NCI-H82 (cell line): ENCODE data around the gene ABHD2.

Source experiments
- DNase-seq: peaks from one replicate; lab custom pipeline; 2025; lab: John Stamatoyannopoulos, UW

ABHD2 gene

DNA sequence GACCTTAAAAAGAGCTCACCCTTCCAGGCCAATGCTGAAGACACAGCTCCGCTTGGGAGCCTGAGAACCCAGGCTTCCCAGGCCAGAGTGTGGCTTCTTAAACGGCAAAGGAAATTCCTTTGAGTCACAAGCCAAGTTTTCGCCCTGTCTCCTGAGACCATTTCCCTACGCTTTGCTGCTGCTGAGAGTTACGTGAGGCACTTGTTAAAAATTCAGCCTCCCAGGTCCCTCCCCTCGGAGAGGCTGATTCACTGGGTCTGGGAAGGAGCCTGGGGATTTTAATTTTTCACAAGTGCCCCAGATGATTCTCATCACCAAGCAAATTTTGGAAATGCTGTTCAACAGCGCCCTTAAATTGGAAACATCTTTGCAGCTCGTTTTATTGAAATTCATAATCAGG is 107.6 kb downstream of the ABHD2 start:
- DNase-seq: no peak

- no peak for DNase-seq
Measured at GRCh38 chr15:89196241-89196640, 108.0 kb downstream of the ABHD2 start.

DNA sequence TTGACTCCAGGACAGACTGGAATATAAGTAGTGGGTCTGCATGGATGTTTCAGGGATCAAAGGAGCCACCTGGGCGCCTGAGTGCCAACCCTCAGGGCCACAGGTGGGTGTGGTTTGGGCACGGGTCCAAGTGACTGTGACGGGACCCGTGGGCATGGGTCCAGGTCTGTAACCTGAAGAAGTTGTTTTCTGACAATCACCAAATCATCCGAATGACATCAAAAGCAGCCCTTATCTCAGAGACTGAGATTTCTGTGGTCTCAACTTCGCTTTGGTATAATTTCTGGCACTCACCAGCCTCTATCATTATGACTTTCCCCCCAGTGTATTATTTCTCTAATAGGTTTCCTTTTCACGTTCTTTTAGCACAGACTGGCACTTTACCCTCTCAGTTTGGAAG is 108.7 kb downstream of the ABHD2 start:
- DNase-seq: no peak

DNA sequence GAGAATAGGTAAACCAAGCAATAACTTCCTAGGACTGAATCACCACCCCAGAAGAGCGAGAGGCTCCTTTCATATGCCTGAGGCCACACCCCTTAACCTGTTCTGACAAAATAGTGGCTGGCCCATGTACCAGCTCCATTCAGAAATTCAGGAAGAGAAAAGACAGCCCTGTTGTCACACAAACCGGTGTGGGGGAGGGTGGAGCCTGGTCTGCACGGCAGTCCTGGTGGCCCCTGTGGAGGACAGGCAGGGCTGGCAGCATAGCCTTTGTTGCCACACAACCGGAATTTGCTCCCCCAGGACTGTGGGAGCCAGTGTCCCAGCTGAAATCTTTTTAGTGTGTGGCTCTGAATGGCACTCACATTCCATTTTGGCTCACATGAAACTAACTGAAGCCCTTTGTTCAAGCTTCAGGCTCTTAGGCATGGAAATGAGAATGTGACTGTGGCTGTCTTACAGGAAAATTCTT is 109.3 kb downstream of the ABHD2 start:
- no peak for DNase-seq

DNA sequence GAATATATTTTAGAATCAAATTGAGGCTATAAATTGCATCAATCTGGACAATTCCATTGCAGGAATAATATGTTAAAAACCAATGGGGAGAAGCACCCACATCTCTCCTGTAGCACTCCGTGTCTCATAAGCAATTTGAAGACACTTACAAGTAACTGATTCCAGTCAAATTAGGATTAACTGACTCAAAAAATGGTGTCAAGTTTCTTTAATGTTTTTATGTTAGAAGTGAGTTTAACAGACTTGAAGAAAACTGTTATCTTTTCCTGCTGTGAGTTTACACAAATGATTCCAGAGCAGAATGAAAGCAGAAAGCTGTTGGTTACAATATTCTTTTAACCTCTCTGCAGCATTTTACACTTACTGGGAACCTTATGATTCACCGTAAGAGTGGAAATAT is 109.9 kb downstream of the ABHD2 start:
- DNase-seq: no peak

DNA sequence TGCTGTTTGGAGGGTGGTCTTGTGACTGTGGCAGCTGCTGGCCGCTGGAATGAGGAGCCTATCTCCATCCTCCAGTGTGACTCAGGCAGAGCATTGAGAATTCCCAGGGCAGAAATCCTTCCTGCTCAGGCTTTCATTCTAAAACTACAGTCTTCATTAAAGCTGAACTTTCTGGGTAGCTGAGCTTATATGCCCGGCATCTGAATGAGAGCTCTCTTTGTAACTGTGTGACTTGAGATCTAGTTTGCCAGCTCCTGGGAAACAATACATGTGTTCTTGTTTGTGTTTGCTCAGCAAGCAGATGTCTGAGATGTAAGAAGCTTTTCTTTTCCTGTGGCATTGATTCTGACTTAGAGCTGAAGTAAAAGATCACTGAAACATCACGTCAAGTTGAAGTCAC is 110.7 kb downstream of the ABHD2 start:
- DNase-seq: peak; percentile 33

DNA sequence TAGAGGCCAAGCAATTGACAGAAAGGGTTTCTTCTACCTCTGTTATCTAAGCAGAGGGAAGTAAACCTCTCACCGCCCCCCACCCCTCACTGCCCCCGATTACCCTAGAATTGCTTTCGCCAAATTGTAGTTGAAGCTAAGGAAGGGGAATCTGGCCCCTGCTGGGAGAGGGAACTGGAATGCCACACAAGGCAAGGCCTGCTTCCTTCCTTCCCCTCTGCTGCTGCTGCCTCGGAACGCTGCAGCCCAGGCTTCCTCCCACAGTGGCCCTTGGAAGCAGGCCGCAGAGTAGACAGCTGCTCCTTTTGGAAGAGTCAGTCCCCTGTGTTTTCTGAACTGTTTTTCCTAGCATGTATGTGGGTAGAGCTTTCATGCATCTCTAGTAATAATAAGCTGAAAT is 111.5 kb downstream of the ABHD2 start:
- no peak for DNase-seq

DNA sequence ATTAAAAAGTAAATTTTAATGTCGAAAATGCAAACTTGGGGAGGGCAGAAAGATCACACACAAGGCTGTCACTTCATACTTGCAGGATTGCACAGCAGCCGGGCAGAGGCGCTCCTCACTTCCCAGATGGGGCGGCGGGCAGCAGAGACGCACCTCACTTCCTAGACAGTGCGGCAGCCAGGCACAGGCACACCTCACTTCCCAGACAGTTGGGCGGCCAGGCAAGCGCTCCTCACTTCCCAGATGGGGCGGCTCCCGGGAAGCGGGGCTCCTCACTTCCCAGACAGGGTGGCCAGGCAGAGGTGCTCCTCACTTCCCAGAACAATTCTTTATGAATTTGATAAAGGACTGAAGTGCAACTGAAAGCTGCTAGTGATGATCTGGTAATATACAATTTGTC is 111.9 kb downstream of the ABHD2 start:
- no peak for DNase-seq

DNA sequence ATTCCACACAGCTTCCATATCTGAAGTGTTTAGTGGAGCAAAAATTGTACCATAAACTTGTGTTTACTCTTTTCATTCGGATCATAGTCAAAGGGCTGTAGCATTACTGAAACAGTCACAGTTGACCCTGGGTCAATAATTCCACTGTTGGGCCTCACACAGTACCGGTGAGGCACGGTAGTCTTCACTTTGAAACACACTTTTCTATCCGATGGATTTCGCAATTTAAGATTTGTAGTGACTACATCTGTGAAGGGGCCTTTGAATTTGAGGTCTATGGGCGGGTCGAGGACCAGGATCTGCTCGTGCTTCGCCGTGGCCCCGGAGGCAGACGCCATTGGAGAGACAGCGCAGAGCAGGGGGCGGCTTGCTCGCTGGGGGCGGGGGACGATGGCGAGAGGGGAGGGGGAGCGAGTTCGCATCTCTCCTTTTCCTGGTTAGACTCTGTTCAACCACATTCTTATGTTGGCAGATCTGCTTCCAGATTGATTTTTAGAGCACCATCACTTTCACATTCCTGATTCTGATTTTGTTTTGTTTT is 113.3 kb downstream of the ABHD2 start:
- no peak for DNase-seq

GRCh38 chr15:89203705-89204273 is 115.5 kb downstream of the ABHD2 start:
- no peak for DNase-seq

GRCh38 chr15:89205991-89206585 is 117.8 kb downstream of the ABHD2 start:
- no peak for DNase-seq

- DNase-seq: peak; percentile 88
Measured at GRCh38 chr15:89206908-89207331, 118.7 kb downstream of the ABHD2 start.

GRCh38 chr15:89208256-89208655 is 120.0 kb downstream of the ABHD2 start:
- DNase-seq: no peak

DNA sequence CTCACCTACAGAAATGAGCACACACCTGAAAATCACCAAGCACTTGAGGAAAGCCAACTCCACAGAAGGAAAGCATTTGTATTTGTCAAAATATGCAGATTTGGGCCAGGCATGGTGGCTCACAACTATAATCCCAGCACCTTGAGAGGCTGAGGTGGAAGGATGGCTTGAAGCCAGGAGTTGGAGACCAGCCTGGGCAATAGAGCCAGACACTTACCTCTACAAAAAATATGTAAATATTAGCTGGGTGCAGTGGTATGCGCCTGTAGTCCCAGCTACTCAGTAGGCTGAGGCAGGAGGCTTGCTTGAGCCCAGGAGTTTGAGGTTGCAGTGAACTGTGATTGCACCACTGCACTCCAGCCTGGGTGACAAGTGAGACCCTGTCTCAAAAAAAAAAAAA is 120.8 kb downstream of the ABHD2 start:
- no peak for DNase-seq

GRCh38 chr15:89211678-89212170 is 123.5 kb downstream of the ABHD2 start:
- DNase-seq: no peak

DNA sequence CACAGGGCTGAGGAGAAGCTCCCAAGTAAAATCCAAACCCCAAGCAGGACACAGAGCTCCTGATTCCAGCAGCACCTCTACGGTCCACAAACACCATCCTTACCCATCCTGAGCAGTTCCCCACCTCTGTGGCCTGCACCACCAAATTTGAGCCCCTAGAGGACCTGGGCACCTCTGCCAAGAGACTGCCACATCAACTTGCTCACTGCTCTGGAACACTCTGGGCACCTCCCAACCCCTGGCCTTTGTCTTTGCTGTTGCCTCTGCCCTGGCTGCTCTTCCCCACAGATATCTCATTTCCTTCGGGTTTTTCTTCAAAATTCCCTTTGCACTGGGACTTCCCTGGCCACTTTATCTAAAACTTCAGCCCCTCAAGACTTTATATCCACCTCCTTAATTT is 127.4 kb downstream of the ABHD2 start:
- DNase-seq: no peak

GRCh38 chr15:89217031-89217430 is 128.8 kb downstream of the ABHD2 start:
- DNase-seq: no peak

DNA sequence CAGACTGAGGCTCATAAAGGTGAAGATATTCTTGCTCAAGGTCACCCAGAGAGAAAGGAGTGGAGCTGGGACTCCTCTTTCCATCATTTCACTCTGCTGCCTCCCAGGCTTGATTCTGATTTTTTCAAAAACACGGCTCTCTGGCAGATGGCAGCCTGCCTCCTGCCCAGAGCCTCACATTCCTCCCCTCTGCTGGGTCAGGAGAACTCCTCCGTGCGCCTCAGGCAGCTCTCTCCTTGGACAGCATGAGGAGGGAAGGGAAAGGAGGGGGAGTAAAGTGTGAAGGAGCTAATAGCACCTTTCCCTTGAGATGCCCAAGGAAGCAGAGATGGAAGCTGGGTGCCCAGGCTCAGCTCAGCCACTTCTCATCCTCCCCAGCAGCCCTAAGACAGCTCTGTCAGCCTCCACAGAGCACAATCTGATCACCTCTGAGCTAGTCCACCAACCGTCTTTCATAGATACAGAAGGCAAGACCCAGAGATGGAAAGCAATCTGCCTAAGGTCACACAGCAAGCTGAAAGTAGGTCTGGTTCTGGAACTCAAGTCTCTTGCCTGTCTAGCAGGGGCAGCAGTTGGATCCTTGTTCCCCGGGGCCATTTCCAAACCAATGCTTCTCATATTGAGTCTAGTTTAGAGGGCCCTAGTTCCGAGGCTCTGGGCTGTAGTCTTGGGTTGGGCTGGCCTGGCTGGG is 129.6 kb downstream of the ABHD2 start:
- DNase-seq: no peak

GRCh38 chr15:89218531-89218930 is 130.3 kb downstream of the ABHD2 start:
- no peak for DNase-seq

DNA sequence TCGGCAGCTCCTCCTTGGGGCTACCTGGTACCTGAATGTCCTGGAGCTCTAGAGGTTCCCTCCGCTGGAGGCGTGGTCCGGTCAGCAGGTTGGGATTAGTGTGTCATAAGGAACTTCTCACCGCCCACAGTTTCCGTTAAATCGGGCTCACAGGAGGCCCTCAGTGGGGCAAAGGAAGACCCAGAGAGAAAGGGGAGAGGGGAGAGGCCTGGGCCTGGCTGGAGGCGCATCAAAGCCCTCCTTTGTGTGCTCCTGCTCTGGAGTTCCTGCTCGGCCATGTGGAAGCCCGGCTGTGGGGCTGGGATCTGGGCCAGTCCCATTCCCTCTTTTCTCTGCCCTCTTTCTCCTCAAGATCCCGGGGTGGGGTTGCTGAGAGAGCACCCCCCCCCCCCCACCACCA is 133.3 kb downstream of the ABHD2 start, which contains the start of gene RLBP1:
TSS of gene RLBP1 (minus strand) at position 37 of the 400 bp plus-strand sequence. CDS start 2,604 bp downstream, outside the sequence.
- DNase-seq: no peak

GRCh38 chr15:89225588-89225987 is 137.3 kb downstream of the ABHD2 start:
- DNase-seq: no peak

GRCh38 chr15:89226359-89227221 is 138.3 kb downstream of the ABHD2 start:
- DNase-seq: no peak
